Karpas-422 (cell line): Measurements from ENCODE around the gene FBXO10. TPM values are rescaled to one million over a fixed set of nuclear protein-coding genes. Genes with fewer than 3 reads are reported as not detected.

Experiments
- DNase-seq: peaks from one replicate; pipeline ENCODE4 v3.0.0-alpha.2; 2015
- H2AFZ ChIP-seq: fragments of 200-600 bp; sonication (generic); 2 replicates; pipeline ENCODE4 v1.6.1; 2014; ENCODE audit warnings: antibody characterized with exemption, low read length, mixed read lengths
- H3K27ac ChIP-seq: fragments of 200-600 bp; sonication (generic); 2 replicates; pipeline ENCODE4 v1.5.1; 2014; ENCODE audit warnings: mild to moderate bottlenecking, low read length, moderate library complexity
- H3K27me3 ChIP-seq: fragments of 200-600 bp; sonication (generic); 2 replicates; pipeline ENCODE4 v1.6.1; 2014; ENCODE audit warnings: low read length, mixed read lengths
- H3K36me3 ChIP-seq: fragments of 200-600 bp; sonication (generic); 2 replicates; pipeline ENCODE4 v1.6.1; 2014; ENCODE audit warnings: low read length, mixed read lengths; ENCODE audit not compliant: insufficient read depth
- H3K4me1 ChIP-seq: fragments of 200-600 bp; sonication (generic); 2 replicates; pipeline ENCODE4 v1.6.1; 2014; ENCODE audit warnings: mild to moderate bottlenecking, low read length, mixed read lengths
- H3K4me2 ChIP-seq: fragments of 200-600 bp; sonication (generic); 2 replicates; pipeline ENCODE4 v1.6.1; 2014; ENCODE audit warnings: low read length, low read depth, mild to moderate bottlenecking; ENCODE audit not compliant: poor library complexity, severe bottlenecking
- H3K4me3 ChIP-seq: fragments of 200-600 bp; sonication (generic); 2 replicates; pipeline ENCODE4 v1.5.1; 2014; ENCODE audit warnings: mild to moderate bottlenecking, antibody characterized with exemption, low read length, mixed read lengths
- H3K79me2 ChIP-seq: fragments of 200-600 bp; sonication (generic); 2 replicates; pipeline ENCODE4 v1.6.1; 2014; ENCODE audit warnings: mild to moderate bottlenecking, low read length, mixed read lengths
- H3K9ac ChIP-seq: fragments of 200-600 bp; sonication (generic); 2 replicates; pipeline ENCODE4 v1.6.0; 2014; ENCODE audit warnings: low read length
- H3K9me2 ChIP-seq: fragments of 200-600 bp; sonication (generic), shearing (Covaris generic); replicated peaks from 2 replicates; pipeline ENCODE4 v1.6.0; 2014; ENCODE audit warnings: mild to moderate bottlenecking, low read length, moderate library complexity; ENCODE audit not compliant: insufficient read depth
- H3K9me3 ChIP-seq: fragments of 300-700, 200-600 bp; sonication (generic); 2 replicates; pipeline ENCODE4 v1.6.1; 2014; ENCODE audit warnings: low read length, mixed read lengths
- H4K20me1 ChIP-seq: fragments of 200-600 bp; sonication (generic); 2 replicates; pipeline ENCODE4 v1.6.1; 2014; ENCODE audit warnings: mild to moderate bottlenecking, antibody characterized with exemption, low read length, low read depth; ENCODE audit not compliant: insufficient read depth
- total RNA-seq: library from RNA; depleted of rRNA; stranded (reverse); fragments of >200 nt; shearing (Covaris generic); gene quantifications from 2 replicates; pipeline ENCODE4 v1.2.3, GENCODE V29; 2014; ENCODE audit warnings: low replicate concordance

The FBXO10 gene
- total RNA-seq, 1 experiment from 2014 or later = 25.8 TPM

- no peaks in the 10 kb centered on the region for H3K27me3 ChIP-seq
- no peaks in the 10 kb centered on the region for H3K9me2 ChIP-seq
- H3K4me3 ChIP-seq = no peak overlapping the region
- peaks cover 8% of the 10 kb centered on the region for H3K4me1 ChIP-seq
- DNase-seq = no peak
- peaks cover 24% of the 10 kb centered on the region for H3K79me2 ChIP-seq
- no peaks in the 10 kb centered on the region for H3K36me3 ChIP-seq
- H4K20me1 ChIP-seq = no peaks in the 10 kb centered on the region
- no peaks in the 10 kb centered on the region for H3K9me3 ChIP-seq
- H2AFZ ChIP-seq = no peak overlapping the region
- H3K9ac ChIP-seq = no peak overlapping the region
- H3K27ac ChIP-seq = no peak overlapping the region
- H3K4me2 ChIP-seq = no peak overlapping the region
Measured at GRCh38 chr9:37551468-37551867, 24.7 kb downstream of the FBXO10 start.

- Histone ChIP-seq H3K9ac (no peak overlapping the region), H3K9me3 (no peaks in the 10 kb centered on the region), H3K4me1 (peaks cover 8% of the 10 kb centered on the region), H3K9me2 (no peaks in the 10 kb centered on the region), H3K4me3 (no peak overlapping the region), H3K36me3 (no peaks in the 10 kb centered on the region), H4K20me1 (no peaks in the 10 kb centered on the region), H2AFZ (no peak overlapping the region), H3K27me3 (no peaks in the 10 kb centered on the region), H3K27ac (no peak overlapping the region), H3K4me2 (no peak overlapping the region), H3K79me2 (peaks cover 27% of the 10 kb centered on the region)
- DNase-seq = no peak
Measured at GRCh38 chr9:37550781-37551180, 25.4 kb downstream of the FBXO10 start.

- no peak for DNase-seq
- no peak overlapping the region for H3K27ac ChIP-seq
- H2AFZ ChIP-seq = no peak overlapping the region
- H3K9me3 ChIP-seq = no peaks in the 10 kb centered on the region
- H3K79me2 ChIP-seq = peaks cover 27% of the 10 kb centered on the region
- H3K4me3 ChIP-seq = no peak overlapping the region
- H4K20me1 ChIP-seq = no peaks in the 10 kb centered on the region
- H3K9ac ChIP-seq = no peak overlapping the region
- no peaks in the 10 kb centered on the region for H3K9me2 ChIP-seq
- no peaks in the 10 kb centered on the region for H3K36me3 ChIP-seq
- peaks cover 8% of the 10 kb centered on the region for H3K4me1 ChIP-seq
- no peak overlapping the region for H3K4me2 ChIP-seq
- H3K27me3 ChIP-seq = no peaks in the 10 kb centered on the region
Measured at GRCh38 chr9:37549527-37549926, 26.7 kb downstream of the FBXO10 start.

GRCh38 chr9:37547328-37547878 is 28.8 kb downstream of the FBXO10 start:
- H3K9ac ChIP-seq = no peak overlapping the region
- no peaks in the 10 kb centered on the region for H3K9me3 ChIP-seq
- peaks cover 22% of the 10 kb centered on the region for H3K79me2 ChIP-seq
- DNase-seq = no peak
- no peaks in the 10 kb centered on the region for H3K36me3 ChIP-seq
- no peak overlapping the region for H3K4me2 ChIP-seq
- no peak overlapping the region for H2AFZ ChIP-seq
- no peak overlapping the region for H3K27ac ChIP-seq
- no peaks in the 10 kb centered on the region for H3K9me2 ChIP-seq
- no peaks in the 10 kb centered on the region for H4K20me1 ChIP-seq
- no peak overlapping the region for H3K4me3 ChIP-seq
- H3K4me1 ChIP-seq = peaks cover 8% of the 10 kb centered on the region
- H3K27me3 ChIP-seq = no peaks in the 10 kb centered on the region

GRCh38 chr9:37543468-37543867 is 32.7 kb downstream of the FBXO10 start:
- no peaks in the 10 kb centered on the region for H3K9me2 ChIP-seq
- H4K20me1 ChIP-seq = no peaks in the 10 kb centered on the region
- no peaks in the 10 kb centered on the region for H3K9me3 ChIP-seq
- no peaks in the 10 kb centered on the region for H3K27me3 ChIP-seq
- H3K27ac ChIP-seq = no peak overlapping the region
- H3K4me2 ChIP-seq = no peak overlapping the region
- no peak overlapping the region for H2AFZ ChIP-seq
- no peak overlapping the region for H3K4me3 ChIP-seq
- peaks cover 8% of the 10 kb centered on the region; the same call in 1 of the 2 replicates for H3K79me2 ChIP-seq
- no peak overlapping the region for H3K9ac ChIP-seq
- DNase-seq = no peak
- no peaks in the 10 kb centered on the region for H3K36me3 ChIP-seq
- H3K4me1 ChIP-seq = peaks cover 18% of the 10 kb centered on the region

- no peaks in the 10 kb centered on the region for H3K9me2 ChIP-seq
- H3K9me3 ChIP-seq = no peaks in the 10 kb centered on the region
- H3K4me1 ChIP-seq = peaks cover 18% of the 10 kb centered on the region
- H4K20me1 ChIP-seq = no peaks in the 10 kb centered on the region
- no peak overlapping the region for H3K4me3 ChIP-seq
- no peak overlapping the region for H3K27ac ChIP-seq
- no peaks in the 10 kb centered on the region for H3K36me3 ChIP-seq
- DNase-seq = no peak
- H3K9ac ChIP-seq = no peak overlapping the region
- no peak overlapping the region for H3K4me2 ChIP-seq
- H2AFZ ChIP-seq = no peak overlapping the region
- H3K27me3 ChIP-seq = no peaks in the 10 kb centered on the region
- H3K79me2 ChIP-seq = peaks cover 8% of the 10 kb centered on the region; the same call in 1 of the 2 replicates
Measured at GRCh38 chr9:37542895-37543294, 33.3 kb downstream of the FBXO10 start.

GRCh38 chr9:37542488-37542887 is 33.7 kb downstream of the FBXO10 start:
- no peaks in the 10 kb centered on the region for H3K9me3 ChIP-seq
- peaks cover 18% of the 10 kb centered on the region for H3K4me1 ChIP-seq
- no peak overlapping the region for H2AFZ ChIP-seq
- DNase-seq = no peak
- no peak overlapping the region for H3K4me3 ChIP-seq
- H4K20me1 ChIP-seq = no peaks in the 10 kb centered on the region
- H3K9ac ChIP-seq = no peak overlapping the region
- H3K79me2 ChIP-seq = peaks cover 4% of the 10 kb centered on the region; the same call in 1 of the 2 replicates
- no peaks in the 10 kb centered on the region for H3K36me3 ChIP-seq
- H3K4me2 ChIP-seq = no peak overlapping the region
- H3K27ac ChIP-seq = no peak overlapping the region
- no peaks in the 10 kb centered on the region for H3K9me2 ChIP-seq
- H3K27me3 ChIP-seq = no peaks in the 10 kb centered on the region

- H4K20me1 ChIP-seq = no peaks in the 10 kb centered on the region
- H3K9ac ChIP-seq = no peak overlapping the region
- no peak overlapping the region for H3K4me3 ChIP-seq
- H3K9me2 ChIP-seq = no peaks in the 10 kb centered on the region
- H2AFZ ChIP-seq = no peak overlapping the region
- H3K79me2 ChIP-seq = 0 out of 2 replicates have a peak, but pooled peaks cover 3% of the 10 kb centered on the region
- H3K27ac ChIP-seq = no peak overlapping the region
- H3K9me3 ChIP-seq = no peaks in the 10 kb centered on the region
- no peaks in the 10 kb centered on the region for H3K27me3 ChIP-seq
- H3K36me3 ChIP-seq = 0 out of 2 replicates have a peak, but pooled peaks cover 5% of the 10 kb centered on the region
- peaks cover 18% of the 10 kb centered on the region for H3K4me1 ChIP-seq
- no peak for DNase-seq
- H3K4me2 ChIP-seq = no peak overlapping the region
Measured at GRCh38 chr9:37541465-37541864, 34.7 kb downstream of the FBXO10 start.
